ENCODE results near the gene MELTF.

The MELTF gene

DNA sequence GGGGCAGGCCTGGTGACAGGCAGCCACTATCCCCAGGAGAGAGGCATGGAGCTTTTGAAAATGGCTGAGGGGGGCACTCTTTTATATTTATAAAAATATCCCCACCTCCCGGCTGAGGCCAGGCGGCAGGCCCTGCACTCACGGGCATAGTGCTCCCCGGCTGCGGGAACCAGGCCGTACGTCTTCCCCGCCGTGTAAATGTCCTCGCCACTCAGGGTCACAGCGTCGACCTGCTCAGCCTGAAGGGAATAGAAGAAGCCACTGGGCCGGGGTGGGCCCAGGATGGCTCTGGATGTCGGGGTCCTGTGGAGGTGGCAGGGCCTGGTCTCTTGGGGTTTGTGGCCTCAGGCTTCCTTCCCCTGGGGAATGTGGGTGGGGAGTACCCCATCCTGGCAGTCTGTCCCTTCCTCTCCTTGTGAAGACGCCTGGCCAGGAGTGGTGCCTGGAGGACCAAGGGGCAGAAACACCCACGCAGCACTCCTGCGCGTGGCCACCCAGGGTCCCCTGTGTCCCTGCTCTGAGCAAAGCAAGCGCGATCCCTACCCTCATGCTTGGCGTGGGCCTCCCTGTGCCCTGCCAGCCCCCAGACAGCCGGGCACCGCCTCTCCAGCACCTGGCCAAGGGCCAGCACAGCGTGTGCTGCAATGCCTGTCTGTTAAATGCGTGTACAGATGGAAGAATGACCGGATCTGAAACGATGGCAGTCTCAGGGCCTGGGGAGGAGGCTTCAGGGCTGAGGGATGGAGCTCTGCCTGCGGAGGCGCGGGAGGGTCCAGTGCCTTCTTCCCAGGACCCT, 18.9 kb downstream of the MELTF start:
- DNase-seq (ENCODE audit: low read depth in 2 of 2): no peak

DNA sequence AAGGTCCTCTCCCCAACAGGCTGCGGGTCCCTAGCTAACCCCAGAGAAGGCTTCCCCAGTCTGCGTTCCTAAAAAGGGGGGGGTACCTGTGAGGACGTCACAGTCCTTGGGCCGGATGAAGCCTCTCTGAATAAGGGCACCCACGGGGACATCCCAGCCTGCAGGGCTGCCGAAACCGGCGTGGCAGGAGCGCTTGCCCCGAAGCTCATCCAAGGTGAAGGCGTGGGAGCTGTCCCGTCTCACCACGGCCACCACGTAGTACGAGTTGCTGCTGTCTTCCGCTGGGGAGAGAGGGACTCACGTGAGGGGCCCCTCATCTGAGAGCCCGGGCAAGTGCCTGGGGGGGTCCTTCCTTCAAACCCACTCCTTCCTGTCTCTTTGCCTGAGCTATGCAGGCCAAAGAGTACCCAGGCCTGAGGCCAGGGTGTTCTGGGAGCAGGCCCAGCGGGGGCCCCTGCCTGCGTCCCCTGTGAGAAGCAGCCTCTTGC, 20.0 kb downstream of the MELTF start:
- DNase-seq (ENCODE audit: low read depth in 2 of 2): no peak

DNA sequence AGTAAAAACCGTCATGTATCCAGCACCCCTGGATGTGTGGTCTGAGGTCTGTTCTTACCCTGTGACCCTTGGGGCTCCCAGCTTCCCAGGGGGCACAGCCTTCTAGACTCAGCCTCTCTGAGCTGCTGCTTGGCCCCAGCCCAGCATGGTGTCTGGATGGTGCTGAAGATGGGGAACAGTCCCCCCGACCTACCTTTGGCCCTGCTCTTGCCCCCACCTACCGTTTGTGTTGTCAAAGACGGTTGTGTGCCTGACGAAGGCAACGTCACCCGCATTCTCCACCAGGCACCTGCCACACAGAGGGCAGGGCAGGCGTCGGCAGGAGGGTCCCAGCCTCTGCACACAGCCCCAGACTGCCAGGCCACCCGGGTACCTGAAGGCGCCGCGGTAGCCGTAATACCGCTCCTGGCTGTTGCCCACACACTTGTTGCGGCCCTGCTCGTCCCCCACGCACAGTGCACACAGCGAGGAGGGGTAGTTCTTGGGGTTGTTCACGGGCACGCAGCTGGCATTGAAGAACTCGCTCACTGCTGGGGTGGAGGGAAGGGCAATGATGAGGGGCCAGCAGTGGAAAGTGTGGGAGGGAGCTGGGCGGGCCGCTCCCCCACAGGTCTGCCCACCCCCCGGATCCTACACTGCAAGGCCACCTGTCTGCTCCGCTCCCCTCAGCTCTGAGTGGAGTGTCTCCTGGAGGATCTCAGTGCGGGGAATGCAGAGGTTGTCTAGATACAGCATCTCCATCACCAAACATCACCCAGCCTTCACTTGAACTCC, 21.0 kb downstream of the MELTF start:
- no peak for DNase-seq (ENCODE audit: low read depth in 2 of 2)

DNA sequence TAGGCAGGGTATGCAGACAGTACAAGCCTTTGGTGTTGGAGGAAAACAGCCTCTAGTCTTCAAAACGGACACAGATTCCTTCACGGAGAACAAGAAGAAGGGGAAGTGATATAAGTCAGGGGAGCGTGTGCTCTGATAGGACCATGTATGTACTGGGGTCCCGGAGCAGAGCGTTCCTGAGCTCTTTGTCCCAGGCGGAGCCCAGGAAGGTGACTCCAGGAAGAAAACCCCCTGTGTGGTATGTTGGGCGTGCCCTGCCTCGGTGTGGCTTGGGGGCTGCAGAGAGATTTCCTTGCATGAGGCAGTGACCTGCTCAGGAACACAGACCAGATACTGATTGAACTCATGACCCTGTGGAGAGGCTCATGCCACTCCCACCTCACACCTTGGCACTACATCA, 21.7 kb downstream of the MELTF start:
- no peak for DNase-seq (ENCODE audit: low read depth in 2 of 2)

DNA sequence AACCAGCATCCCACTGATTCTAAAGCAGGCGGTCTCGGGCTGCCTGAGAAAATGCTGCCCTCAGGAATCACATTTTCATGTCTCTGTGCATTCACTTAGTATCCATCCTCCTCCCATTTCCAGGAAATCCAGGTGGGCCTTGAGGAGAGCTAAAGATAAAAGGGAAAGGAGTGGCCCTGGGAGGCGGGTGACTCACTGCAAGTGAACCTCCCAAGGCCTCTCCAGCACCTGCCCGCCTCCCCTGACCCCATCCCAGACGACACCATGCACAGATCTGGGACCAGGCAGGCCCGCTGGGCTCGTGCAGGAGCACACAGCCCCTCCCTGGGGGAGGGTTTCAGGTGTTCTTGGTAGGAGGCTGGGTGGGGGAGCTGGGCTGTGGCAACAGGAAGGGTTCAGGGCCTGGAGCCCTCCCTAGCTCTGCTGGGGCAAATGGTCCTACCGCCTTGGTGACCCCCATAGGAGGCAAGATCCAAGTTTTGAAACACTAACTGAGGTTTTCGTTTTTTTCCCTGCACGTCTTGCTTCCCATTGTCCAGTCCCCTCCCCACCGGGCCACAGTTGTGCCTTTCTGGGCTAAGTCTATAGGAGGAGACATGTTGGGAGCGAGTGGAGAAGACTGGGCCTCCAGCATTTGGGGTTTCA, 22.2 kb downstream of the MELTF start:
- DNase-seq (ENCODE audit: low read depth in 2 of 2): no peak

DNA sequence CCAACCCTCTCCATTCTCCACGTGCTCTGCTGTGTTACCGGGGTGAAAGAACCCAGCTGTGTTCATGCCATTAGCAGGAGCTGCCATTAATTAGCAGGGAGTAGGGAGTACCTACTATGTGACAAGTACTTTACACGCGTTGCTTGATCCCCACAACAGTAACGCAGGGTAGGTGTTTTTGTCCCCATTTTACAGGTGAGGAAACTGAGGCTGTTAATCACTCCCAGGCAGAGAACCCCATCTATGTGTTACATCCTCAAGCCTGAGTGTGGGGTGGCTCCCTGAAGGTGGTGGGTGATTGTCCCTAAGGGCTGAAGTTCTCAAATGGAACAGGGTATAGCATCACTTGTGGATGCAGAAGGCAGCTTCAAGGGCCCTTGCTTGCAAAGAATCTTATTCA, 22.8 kb downstream of the MELTF start:
- DNase-seq (ENCODE audit: low read depth in 2 of 2): no peak

DNA sequence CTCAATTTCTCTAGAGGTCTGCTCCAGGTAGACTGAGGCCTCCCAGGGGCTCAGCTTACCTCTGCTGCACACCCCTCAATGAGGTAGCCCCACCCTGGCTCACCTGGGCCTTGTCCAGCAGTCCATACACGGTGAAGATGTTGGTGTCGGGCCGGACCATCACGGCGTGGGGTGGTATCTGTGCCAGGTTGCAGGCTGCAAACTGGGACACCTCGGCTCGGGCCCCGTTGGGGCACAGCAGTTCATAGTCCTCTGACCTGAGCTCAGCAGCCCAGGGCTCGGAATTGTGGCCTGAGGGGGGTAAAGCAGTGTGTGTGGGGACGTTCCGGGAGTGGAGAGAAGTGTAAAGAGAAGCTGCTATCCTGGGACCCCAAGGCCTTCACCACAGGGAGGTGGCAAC, 23.2 kb downstream of the MELTF start:
- no peak for DNase-seq (ENCODE audit: low read depth in 2 of 2)

DNA sequence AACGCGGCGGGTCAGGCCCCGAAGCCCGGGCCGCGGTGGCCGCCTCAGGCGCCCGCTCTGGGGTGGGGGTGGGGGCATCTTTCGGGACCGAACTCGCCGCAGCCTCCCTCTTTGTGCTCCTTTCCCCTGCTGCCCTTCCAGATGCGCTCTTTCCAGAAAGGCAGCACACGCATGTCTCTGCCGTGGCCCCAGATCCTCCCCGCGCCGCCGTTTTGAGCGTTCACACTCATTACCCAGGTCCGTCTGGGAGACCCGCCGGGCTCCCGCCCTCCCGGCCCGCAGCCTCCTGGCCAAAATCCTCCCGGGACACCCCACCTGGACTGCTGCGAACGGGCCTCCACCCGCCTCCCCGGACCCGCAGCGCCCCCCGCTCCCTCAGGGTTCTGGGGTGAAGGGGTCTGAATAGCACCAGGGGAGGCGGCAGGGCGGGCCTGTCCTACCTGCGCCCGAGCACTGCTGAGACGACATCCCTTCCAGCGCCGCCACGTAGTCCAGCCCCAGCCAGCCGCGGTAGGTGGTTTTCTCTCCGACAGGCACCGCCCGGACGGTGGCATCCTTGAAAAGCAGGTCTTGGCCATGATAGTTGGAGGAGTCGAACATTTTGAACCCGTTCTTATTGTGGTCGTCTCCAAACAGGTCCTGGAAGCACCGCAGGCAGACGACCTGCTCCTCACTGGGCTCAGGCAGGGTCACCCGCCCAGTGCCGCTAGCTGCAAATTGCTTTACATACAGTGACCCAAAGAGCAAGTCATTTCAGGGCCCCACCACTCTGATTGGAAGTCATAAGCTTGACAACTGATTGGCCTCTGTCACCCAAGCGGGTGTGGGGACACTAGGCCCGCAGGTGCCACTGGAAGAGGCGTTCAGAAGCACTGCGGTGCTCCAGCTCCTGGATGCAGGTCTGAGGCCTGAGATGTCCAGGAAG, 25.9 kb downstream of the MELTF start:
- peak in 1 of 2 donors; percentile 12 for DNase-seq (ENCODE audit: low read depth in 2 of 2)

DNA sequence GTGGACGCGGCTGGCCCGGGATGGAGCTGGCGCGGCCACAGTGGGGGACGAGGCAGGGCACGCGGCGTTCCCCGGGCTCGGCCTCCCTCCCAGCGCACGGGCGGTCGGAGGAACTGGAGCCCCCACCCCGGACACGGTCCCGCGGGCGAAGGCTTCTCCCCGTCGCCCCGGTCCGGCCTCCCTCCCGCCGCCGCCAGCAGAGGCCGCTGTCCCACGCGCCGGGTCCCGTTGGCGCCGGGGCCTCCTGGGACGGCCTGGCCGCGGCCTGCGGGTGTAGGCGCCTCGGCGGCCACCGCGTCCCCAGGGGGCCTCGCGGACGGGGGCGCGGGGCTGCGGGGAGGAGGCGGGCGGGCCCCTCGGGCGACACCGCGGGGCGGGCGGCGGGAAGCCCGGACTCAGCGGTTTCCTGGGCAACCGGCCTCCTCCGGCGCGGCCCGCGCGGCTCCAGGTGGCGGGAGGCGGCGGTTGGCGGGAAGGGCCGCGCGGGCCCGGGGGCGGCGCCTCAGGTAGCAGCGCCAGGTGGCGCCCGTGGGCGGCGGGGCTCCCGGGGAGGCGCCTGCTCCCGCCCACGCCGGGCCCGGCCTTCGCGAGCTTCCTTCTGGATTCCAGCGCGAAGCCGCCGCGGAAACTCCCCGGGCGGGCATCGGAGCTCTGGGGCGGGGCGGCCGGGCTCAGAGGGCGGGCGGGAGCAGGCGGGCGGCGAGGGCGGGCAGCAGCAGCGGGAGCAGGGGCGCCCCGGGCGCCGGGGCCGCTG, 26.7 kb downstream of the MELTF start:
- peak; percentile 76 to 86 for DNase-seq (ENCODE audit: low read depth in 2 of 2)

DNA sequence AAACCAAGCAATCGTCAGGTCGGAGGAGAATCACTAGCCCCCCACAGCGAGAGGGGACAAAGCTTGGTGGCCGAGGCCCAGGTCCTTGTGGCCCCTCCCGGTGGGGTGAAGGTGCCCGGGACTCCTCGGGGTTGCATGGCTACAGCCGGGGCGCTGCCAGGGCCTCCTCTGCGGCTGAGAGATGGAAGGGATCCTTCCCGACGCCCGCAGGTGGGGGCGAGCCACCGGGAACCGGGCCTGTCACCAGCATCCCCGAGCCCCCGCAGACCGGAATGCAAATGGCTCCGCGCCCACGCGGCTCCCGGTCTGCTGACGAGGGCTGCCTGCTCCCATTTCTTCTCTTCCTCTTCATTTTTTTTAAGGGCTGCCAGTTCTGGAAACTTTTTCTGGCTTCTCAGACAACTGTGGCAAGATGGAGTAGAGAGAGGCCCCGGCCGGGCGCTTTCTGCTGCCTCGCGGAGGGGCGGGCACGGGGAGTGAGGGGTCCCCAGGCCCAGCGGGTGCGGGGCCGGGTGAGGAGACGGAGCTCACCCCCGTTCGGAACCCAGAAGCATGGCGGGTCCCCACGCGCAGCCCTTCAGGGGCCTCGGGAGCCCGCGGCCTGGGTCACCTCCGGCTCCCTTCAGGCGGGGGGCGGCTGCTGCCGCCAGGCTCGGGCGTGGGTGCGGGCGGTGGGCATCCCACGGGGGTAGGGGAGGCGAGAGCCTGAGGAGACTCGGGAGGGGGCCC, 27.5 kb downstream of the MELTF start:
- no peak for DNase-seq (ENCODE audit: low read depth in 2 of 2)

DNA sequence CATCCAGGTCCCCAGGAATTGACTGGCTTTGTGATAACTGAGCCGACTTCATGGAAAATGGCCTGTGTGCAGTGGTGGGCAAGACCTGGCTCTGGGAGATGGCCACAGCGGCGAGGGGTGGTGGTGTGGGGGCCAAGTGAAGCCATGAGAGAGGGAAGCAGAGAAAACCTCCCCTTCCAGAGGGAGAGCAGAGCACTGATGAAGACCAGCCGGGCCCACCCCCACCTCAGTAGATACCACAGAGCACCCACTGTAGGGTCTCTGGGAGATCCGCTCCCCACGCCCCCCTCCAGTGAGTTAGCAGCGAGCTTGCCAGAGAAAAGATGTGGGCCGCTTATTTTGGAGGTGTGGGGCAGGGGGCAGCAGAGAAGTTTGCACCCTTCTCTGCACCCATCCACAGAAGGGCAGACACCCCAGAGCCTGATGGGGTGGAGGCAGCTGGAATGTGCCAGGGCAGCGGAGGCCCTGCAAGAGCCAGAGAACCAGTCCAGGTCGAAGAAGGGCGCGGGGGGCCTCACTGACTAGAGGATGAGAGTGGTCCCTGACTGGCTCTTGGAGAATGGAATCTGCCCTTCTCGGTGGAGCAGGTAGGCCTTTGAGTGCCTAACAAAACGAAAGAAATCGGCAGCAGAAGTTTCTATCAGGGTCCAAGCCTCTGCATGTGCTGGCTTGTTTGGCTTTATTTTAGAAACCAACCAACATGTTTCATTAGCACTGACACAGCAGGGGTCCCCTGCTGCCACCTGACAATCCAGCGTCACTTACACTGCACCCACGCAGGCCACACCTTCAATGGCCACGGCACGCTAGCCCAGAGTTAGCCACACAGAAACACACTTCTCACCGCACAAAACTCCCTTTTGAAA, 28.3 kb downstream of the MELTF start:
- no peak for DNase-seq (ENCODE audit: low read depth in 2 of 2)

DNA sequence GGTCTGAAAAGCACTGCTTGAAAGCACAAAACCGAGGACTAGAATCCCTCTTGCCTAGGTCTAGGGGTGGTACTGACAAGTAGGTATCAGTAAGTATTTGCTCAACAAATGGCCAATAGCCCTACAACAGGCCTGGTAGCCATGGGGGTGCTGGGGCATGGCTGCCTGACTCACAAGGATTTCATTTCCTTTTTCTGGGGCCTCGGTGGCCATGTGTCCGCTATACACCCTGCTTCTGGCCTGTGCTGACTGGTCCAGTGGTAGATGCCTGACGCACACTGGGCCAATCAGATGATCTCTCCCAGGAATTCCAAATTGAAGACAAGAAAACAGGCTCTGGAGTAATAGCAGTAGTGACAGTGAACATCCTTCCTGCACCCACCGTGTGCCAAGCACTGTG, 29.4 kb downstream of the MELTF start:
- DNase-seq (ENCODE audit: low read depth in 2 of 2): no peak

DNA sequence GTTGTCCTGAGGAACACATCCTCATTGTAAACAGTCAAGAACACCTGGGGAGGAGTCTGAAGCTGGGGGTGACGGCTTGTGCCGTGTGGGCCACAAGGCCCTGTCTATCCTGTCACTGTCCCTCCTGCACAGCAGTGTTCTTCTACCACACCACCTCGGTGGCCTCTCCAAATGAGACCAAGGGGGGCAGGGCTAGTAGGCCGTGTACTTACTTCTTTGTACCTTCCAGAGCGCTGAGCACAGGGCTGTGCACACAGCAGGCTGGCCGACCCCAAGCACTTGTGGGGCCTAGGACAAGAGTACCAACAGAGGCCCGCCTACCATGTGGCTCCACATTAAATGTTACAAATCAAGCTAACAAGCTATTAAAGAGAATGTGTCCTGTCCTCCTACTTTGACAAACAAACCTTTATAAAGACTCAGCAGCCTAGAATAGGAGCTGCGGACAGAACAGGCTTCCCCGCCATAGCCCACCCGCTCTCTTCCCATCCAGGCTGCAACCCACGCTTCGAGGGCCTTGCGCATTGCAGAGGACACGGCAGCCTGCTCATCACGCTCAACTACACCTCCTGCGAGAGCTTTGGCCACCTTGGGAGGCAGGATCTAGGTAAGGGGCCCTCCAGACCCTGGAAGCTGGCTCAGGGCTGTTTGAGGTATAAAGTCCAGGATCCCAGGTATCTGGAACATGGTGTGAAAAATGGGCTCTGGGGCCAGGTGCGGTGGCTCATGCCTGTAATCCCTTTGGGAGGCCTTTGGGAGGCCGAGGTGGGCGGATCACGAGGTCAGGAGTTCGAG, 30.5 kb downstream of the MELTF start:
- no peak for DNase-seq (ENCODE audit: low read depth in 2 of 2)

DNA sequence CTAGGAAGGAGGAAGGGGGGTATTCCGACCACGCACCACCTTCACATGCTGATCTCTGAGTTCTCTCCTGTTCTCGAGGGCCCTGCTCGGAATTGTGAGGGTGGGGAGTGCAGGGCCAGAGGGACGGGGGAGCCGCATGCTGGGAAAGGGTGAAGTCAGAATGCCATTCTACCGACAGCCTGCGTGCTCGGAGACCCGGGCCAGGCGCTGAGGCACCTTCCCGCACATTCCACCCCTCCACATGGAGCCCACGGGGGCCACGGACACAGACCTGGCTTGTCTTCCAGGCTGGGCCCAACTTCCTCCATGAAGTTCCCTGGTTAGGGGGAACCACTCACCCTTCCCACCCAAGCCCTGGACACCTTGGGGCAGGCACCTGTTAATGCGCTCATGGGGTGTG, 32.3 kb downstream of the MELTF start:
- DNase-seq (ENCODE audit: low read depth in 2 of 2): no peak

DNA sequence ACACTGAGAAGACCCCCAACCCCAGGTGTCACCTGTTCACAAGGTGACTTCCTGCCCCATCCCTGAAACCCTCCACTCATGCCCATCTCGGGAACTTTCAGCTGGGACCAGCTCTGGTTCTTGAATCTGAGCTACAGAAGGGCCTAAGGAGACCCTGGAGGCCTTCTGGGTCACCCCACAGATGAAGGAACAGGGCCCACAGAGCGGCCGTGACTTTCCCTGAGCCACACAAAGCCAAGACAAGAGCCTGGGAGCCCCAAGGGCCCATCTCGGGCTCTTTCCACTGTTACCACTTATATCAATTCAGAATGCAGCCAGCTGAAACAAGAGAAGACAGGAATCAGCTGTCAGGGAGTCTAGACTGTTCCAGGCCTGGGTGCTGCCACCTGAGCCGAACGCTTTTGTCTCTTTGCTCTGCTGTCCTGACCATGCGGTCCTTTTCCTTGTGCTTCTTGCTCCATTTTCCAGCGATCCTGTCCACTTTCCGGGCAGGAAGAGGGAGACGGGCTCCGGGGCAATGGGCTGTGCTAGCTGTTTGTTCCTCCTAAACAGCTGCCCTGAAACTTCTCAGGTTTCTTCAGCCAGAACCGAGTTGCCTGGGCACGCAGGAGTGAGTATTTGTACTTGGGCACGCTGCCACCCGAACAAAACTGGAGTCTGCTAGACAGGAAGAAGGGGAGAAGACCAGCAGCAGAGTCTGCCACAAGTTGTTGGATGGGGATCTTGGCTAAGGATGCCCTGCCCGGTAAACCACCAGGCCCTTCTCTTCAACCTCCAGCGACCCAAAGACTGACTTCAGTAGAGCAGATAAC, 33.0 kb downstream of the MELTF start:
- no peak for DNase-seq (ENCODE audit: low read depth in 2 of 2)

DNA sequence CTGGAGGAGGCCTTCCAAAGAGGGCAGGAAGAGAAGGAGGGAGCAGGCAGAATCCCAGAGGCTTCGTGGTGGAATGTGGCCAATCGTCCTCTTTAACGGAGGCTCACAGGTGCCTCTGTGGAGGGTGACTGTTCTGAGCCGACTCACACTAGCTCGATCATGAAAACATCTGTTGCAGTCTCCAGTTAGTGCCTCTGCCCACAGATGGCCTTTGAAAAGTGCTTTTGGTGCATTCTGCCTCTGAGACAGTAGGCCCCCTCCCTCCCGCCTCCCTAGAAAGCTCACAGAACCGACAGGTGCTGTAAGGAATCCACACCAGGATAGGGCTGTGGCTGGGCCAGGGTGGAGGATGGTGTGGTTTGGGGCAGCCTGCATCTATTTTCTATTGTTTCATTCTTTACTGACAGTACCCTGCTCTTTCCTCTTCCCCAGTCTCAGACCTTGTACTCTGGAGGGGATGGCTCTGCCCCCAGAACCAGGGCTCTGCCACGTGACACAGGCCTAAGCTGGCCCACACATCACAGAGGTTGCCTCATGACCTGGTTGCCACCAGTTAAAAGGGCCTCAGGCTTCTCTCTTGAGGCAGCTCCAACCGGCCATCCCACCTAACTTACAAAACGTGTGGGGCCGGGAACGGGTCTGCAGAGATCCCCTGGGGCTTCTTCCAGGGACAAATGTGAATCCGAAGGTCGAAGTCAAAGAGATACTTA, 33.8 kb downstream of the MELTF start:
- no peak for DNase-seq (ENCODE audit: low read depth in 2 of 2)

DNA sequence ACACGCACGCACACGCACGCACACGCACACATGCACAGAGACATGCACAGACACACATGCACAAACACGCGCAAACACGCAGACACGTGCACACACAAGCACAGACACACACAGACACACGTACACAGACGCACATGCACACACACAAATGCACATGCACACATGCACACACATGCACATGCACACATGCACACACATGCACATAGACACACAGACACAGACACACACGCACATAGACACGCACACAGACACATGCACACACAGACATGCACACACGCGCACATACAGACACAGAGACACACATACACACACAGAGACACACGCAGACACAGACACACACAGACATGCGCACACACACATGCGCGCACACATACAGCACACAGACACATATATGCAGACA, 34.6 kb downstream of the MELTF start:
- DNase-seq (ENCODE audit: low read depth in 2 of 2): no peak

Measured in stimulated activated CD4-positive, alpha-beta T cell treated with anti-CD3 and anti-CD28 coated beads, Interleukin-1b, Interleukin-23, amount 100 ng/mL, for 4 hours (primary cell).